Stimulated activated CD8-positive, alpha-beta memory T cell treated with anti-CD3 and anti-CD28 coated beads, Interleukin-15, amount 100 ng/mL, for 1 hour (primary cell): ENCODE results near the gene TOP3B.

Source experiments
- DNase-seq: peaks from one replicate; pipeline ENCODE4 v3.0.0-alpha.2; 2020; ENCODE audit warnings: low read depth

Gene TOP3B

GRCh38 chr22:21980547-21980946 lies 2.0 kb downstream of the TOP3B start:
- DNase-seq: no peak

- no peak for DNase-seq
These were observed 3.8 kb downstream of the TOP3B start for GRCh38 chr22:21978564-21979386.

GRCh38 chr22:21977814-21978213 lies 4.8 kb downstream of the TOP3B start:
- no peak for DNase-seq

GRCh38 chr22:21975854-21976345 lies 6.7 kb downstream of the TOP3B start:
- no peak for DNase-seq

- DNase-seq: no peak
These were observed 7.3 kb downstream of the TOP3B start for GRCh38 chr22:21975273-21975672.

GRCh38 chr22:21974058-21974649 lies 8.4 kb downstream of the TOP3B start:
- no peak for DNase-seq

- no peak for DNase-seq
These were observed 9.8 kb downstream of the TOP3B start for GRCh38 chr22:21972806-21973205.

- DNase-seq: peak; percentile 24
These were observed 10.3 kb downstream of the TOP3B start for GRCh38 chr22:21972293-21972779.

GRCh38 chr22:21971858-21972275 lies 10.7 kb downstream of the TOP3B start:
- no peak for DNase-seq

GRCh38 chr22:21970800-21971617 lies 11.6 kb downstream of the TOP3B start:
- no peak for DNase-seq

GRCh38 chr22:21970037-21970799 lies 12.4 kb downstream of the TOP3B start:
- no peak for DNase-seq

GRCh38 chr22:21968452-21969129 lies 14.0 kb downstream of the TOP3B start:
- no peak for DNase-seq

GRCh38 chr22:21967693-21968271 lies 14.8 kb downstream of the TOP3B start:
- no peak for DNase-seq

- DNase-seq: no peak
These were observed 15.7 kb downstream of the TOP3B start for GRCh38 chr22:21966643-21967516.

GRCh38 chr22:21965762-21966288 lies 16.8 kb downstream of the TOP3B start:
- DNase-seq: no peak

- DNase-seq: no peak
These were observed 17.6 kb downstream of the TOP3B start for GRCh38 chr22:21964918-21965484.

GRCh38 chr22:21964234-21964633 lies 18.4 kb downstream of the TOP3B start:
- DNase-seq: no peak

- DNase-seq: no peak
These were observed 18.8 kb downstream of the TOP3B start for GRCh38 chr22:21963790-21964211.

GRCh38 chr22:21963286-21963685 lies 19.3 kb downstream of the TOP3B start:
- no peak for DNase-seq
